CD4-positive, alpha-beta T cell treated with Interleukin-17A for 4 hours (primary cell): ENCODE results near the gene ANKLE1.
"Not testable (repeated sequence)": the region's sequence is repeated elsewhere in the genome, so short reads cannot be mapped to it uniquely, and the experiment has no call there.

Source experiments
- DNase-seq: peaks from one replicate; pipeline ENCODE4 v3.0.0-alpha.2; 2020; ENCODE audit warnings: mixed read lengths

The ANKLE1 gene

GRCh38 chr19:17248011-17248776 lies 33.5 kb upstream of the ANKLE1 start:
- DNase-seq: no peak

- no peak for DNase-seq
These were observed 31.7 kb upstream of the ANKLE1 start for GRCh38 chr19:17249887-17250548.

GRCh38 chr19:17254636-17255035 lies 27.1 kb upstream of the ANKLE1 start:
- no peak for DNase-seq

GRCh38 chr19:17255150-17255621 lies 26.5 kb upstream of the ANKLE1 start:
- no peak for DNase-seq

GRCh38 chr19:17256130-17256529 lies 25.6 kb upstream of the ANKLE1 start:
- DNase-seq: no peak

- DNase-seq: no peak
These were observed 22.5 kb upstream of the ANKLE1 start for GRCh38 chr19:17259118-17259780.

- DNase-seq: no peak
These were observed 21.8 kb upstream of the ANKLE1 start for GRCh38 chr19:17259934-17260333.

GRCh38 chr19:17260842-17261325 lies 20.8 kb upstream of the ANKLE1 start:
- DNase-seq: peak; percentile 95

- DNase-seq: no peak
These were observed 19.1 kb upstream of the ANKLE1 start for GRCh38 chr19:17262557-17262956.

- no peak for DNase-seq
These were observed 17.7 kb upstream of the ANKLE1 start for GRCh38 chr19:17263712-17264640.

- DNase-seq: no peak
These were observed 17.1 kb upstream of the ANKLE1 start, which contains the start of gene USHBP1 for GRCh38 chr19:17264641-17264979. USHBP1 (minus strand) TSS chr19:17264745; CDS start chr19:17264299, 446 bp downstream.

- no peak for DNase-seq
These were observed 15.7 kb upstream of the ANKLE1 start for GRCh38 chr19:17266026-17266425.

- DNase-seq: no peak
These were observed 15.1 kb upstream of the ANKLE1 start for GRCh38 chr19:17266589-17266974.

GRCh38 chr19:17266975-17267788 lies 14.5 kb upstream of the ANKLE1 start, which contains the start of gene BABAM1:
BABAM1 (plus strand) TSS chr19:17267443; CDS start chr19:17268807, 1,364 bp downstream.
- peak; percentile 94 for DNase-seq

- DNase-seq: no peak
These were observed 12.9 kb upstream of the ANKLE1 start for GRCh38 chr19:17268754-17269153.

GRCh38 chr19:17274892-17275291 lies 6.8 kb upstream of the ANKLE1 start:
- DNase-seq: not testable (repeated sequence)

- DNase-seq: no peak
These were observed 6.1 kb upstream of the ANKLE1 start for GRCh38 chr19:17275441-17276175.

GRCh38 chr19:17279436-17279835 lies 2.3 kb upstream of the ANKLE1 start:
- DNase-seq: no peak

- peak; percentile 87 for DNase-seq
These were observed 906 bp downstream of the ANKLE1 start for GRCh38 chr19:17282488-17283125.

GRCh38 chr19:17283504-17283996 lies 1.8 kb downstream of the ANKLE1 start:
- no peak for DNase-seq
